Thyroid gland (tissue), 4 donors: ENCODE measurements around the gene PDAP1. TPM values are rescaled to one million over a fixed set of nuclear protein-coding genes. Genes with fewer than 3 reads are reported as not detected.

Source experiments
- DNase-seq, 2 donors: peaks; one replicate each; pipeline ENCODE4 v3.0.0-alpha.2; 2019
- H3K27ac ChIP-seq, 3 donors: fragments of 200-600 bp; sonication (generic); 1 replicate in 2 of 3; 2 replicates in 1 of 3; pipeline ENCODE4 v1.5.1; 2016 to 2019; ENCODE audit warnings: mild to moderate bottlenecking in 1 of 3, moderate library complexity in 1 of 3
- H3K27me3 ChIP-seq: fragments of 200-600 bp; sonication (generic); one replicate; pipeline ENCODE4 v1.5.1; 2019
- H3K36me3 ChIP-seq, 2 donors: fragments of 200-600 bp; sonication (generic); one replicate each; pipeline ENCODE4 v1.5.1; 2016 to 2019
- H3K4me1 ChIP-seq, 2 donors: fragments of 200-600 bp; sonication (generic); one replicate each; pipeline ENCODE4 v1.5.1; 2017 to 2019
- H3K4me3 ChIP-seq, 3 donors: fragments of 200-600 bp; sonication (generic); replicated peaks in 1 of 3; 1 replicate in 2 of 3; 2 replicates in 1 of 3; pipeline ENCODE4 v1.5.1; 2016; ENCODE audit warnings: mild to moderate bottlenecking in 1 of 3
- H3K9me3 ChIP-seq: fragments of 200-600 bp; sonication (generic); one replicate; pipeline ENCODE4 v1.5.1; 2017
- POLR2A ChIP-seq, 2 donors: fragments of 450-650 bp; IDR thresholded peaks; one replicate each; pipeline ENCODE4 v1.6.1; 2017; ENCODE audit warnings: antibody characterized with exemption in 2 of 2, mild to moderate bottlenecking in 2 of 2, moderate library complexity in 1 of 2
- WGBS, 2 donors: methylation state at CpG; one replicate each; pipeline ENCODE4 v1.1.5; 2017; 5-methylcytosine and 5-hydroxymethylcytosine counted together
- intact Hi-C: fragments of 100-400 bp; cut with DNase I; formaldehyde crosslinking; loops from one replicate; pipeline ENCODE4 v1.15.1; 2023
- total RNA-seq, 4 donors: library from RNA; depleted of rRNA; stranded (reverse); fragments of >200 nt; gene quantifications; one replicate each; pipeline ENCODE4 v1.2.3, GENCODE V29; 2016
- TF ChIP-seq, protein P1 (sequence below), 6 experiments: fragments of 200-600 bp in 3 of 6; fragments of 450-650 bp in 3 of 6; sonication (generic) in 3 of 6; IDR thresholded peaks; one replicate each; pipeline ENCODE4 v1.5.1; 2016 to 2019; ENCODE audit warnings: antibody characterized with exemption in 6 of 6, mild to moderate bottlenecking in 2 of 6, inconsistent platforms in 1 of 6, moderate library complexity in 1 of 6

PDAP1 gene
- total RNA-seq, 4 donors from 2014 or later: 73.9 to 112 (median 93.2) TPM

GRCh38 chr7:99455874-99456273 lies 47.5 kb upstream of the PDAP1 start:
- WGBS, 2 donors: 79 to 87% methylated on average over 6 to 9 of the region's 9 CpGs
- Histone ChIP-seq H3K4me3 (no peak overlapping the region), H3K36me3 (peaks cover 24 to 35% of the 10 kb centered on the region in 2 donors), H3K27me3 (no peaks in the 10 kb centered on the region), H3K9me3 (no peaks in the 10 kb centered on the region), H3K4me1 (no peaks in the 10 kb centered on the region), H3K27ac (no peak overlapping the region)
- no peak for DNase-seq
- no peak for TF ChIP-seq POLR2A (IDR thresholded peaks at IDR 0.05)
- TF ChIP-seq, protein P1, sequence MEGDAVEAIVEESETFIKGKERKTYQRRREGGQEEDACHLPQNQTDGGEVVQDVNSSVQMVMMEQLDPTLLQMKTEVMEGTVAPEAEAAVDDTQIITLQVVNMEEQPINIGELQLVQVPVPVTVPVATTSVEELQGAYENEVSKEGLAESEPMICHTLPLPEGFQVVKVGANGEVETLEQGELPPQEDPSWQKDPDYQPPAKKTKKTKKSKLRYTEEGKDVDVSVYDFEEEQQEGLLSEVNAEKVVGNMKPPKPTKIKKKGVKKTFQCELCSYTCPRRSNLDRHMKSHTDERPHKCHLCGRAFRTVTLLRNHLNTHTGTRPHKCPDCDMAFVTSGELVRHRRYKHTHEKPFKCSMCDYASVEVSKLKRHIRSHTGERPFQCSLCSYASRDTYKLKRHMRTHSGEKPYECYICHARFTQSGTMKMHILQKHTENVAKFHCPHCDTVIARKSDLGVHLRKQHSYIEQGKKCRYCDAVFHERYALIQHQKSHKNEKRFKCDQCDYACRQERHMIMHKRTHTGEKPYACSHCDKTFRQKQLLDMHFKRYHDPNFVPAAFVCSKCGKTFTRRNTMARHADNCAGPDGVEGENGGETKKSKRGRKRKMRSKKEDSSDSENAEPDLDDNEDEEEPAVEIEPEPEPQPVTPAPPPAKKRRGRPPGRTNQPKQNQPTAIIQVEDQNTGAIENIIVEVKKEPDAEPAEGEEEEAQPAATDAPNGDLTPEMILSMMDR (IDR thresholded peaks at IDR 0.05): no peak
- intact Hi-C loops: no loop called here

DNA sequence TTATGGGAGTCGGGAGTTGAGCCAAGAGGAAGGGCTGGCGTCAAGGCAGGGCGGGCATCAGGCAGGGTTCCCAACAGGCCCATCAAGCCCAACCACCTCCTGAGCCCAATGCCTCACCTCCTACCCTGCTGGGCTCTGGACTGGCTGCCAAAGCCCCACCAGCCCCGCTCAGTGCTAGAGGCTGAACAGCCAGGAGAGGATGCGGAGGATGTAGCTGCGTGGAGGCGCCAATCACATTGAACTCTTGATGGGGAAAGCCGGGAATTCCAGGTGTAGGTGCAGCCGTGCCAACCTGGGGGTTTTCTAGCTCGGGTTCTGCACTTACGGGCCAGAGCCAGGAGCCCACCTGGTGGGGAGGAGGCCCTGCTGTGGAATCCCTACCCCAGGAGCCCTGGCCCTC lies 44.7 kb upstream of the PDAP1 start:
- DNase-seq: no peak
- H3K36me3 ChIP-seq: peaks cover 39 to 54% of the 10 kb centered on the region in 2 donors
- TF ChIP-seq, protein P1 (IDR thresholded peaks at IDR 0.05): no peak
- TF ChIP-seq POLR2A (IDR thresholded peaks at IDR 0.05): no peak

GRCh38 chr7:99452541-99452940 lies 44.1 kb upstream of the PDAP1 start:
- Histone ChIP-seq H3K27me3 (no peaks in the 10 kb centered on the region), H3K36me3 (peaks cover 38 to 53% of the 10 kb centered on the region in 2 donors), H3K9me3 (no peaks in the 10 kb centered on the region), H3K4me3 (no peak overlapping the region), H3K27ac (no peak overlapping the region), H3K4me1 (no peaks in the 10 kb centered on the region)
- intact Hi-C loops: no loop called here
- WGBS, 2 donors: 84 to 95% methylated on average over 9 to 13 of the region's 13 CpGs
- DNase-seq: no peak
- no peak for TF ChIP-seq POLR2A (IDR thresholded peaks at IDR 0.05)
- TF ChIP-seq, protein P1 (IDR thresholded peaks at IDR 0.05): no peak

More for the DNA sequence above, 44.7 kb upstream of the PDAP1 start:
- H3K27ac ChIP-seq: no peak overlapping the region
- 87 to 95% methylated on average over 8 of the region's 11 CpGs for WGBS, 2 donors
- H3K4me1 ChIP-seq: no peaks in the 10 kb centered on the region
- intact Hi-C loops: no loop called here
- H3K27me3 ChIP-seq: no peaks in the 10 kb centered on the region
- H3K9me3 ChIP-seq: no peaks in the 10 kb centered on the region
- no peak overlapping the region for H3K4me3 ChIP-seq

GRCh38 chr7:99451936-99452335 lies 43.5 kb upstream of the PDAP1 start:
- Histone ChIP-seq H3K4me3 (no peak overlapping the region), H3K9me3 (no peaks in the 10 kb centered on the region), H3K27me3 (no peaks in the 10 kb centered on the region), H3K36me3 (peaks cover 35 to 50% of the 10 kb centered on the region in 2 donors), H3K27ac (no peak overlapping the region), H3K4me1 (no peaks in the 10 kb centered on the region)
- no peak for DNase-seq
- WGBS, 2 donors: 94 to 100% methylated on average over 1 to 5 of the region's 8 CpGs
- TF ChIP-seq, protein P1 (IDR thresholded peaks at IDR 0.05): no peak
- TF ChIP-seq POLR2A (IDR thresholded peaks at IDR 0.05): no peak
- intact Hi-C loops: no loop called here

DNA sequence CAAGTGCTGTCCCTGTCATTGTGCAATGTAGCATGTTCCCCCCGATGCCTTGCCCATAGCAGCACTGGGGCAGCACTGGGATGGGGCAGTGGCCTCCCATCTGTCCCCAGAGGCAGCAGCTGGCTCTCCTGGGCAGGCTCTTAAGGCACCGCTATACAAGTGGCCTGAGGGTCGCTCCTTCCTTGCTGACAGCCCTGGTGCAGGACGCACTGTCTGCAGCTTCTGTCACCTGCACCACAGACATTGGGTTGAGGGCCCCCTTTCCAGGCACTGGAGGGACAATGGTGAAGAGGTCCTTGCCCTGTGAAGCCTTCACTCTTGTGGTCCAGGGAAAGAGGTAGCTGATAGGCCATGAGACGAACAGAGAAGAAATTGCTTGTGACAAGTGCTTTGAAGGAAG lies 40.9 kb upstream of the PDAP1 start:
- intact Hi-C loops: no loop called here
- no peak for DNase-seq
- Histone ChIP-seq H3K27me3 (no peaks in the 10 kb centered on the region), H3K4me3 (no peak overlapping the region), H3K9me3 (no peaks in the 10 kb centered on the region), H3K36me3 (peaks cover 37 to 58% of the 10 kb centered on the region in 2 donors), H3K27ac (no peak overlapping the region), H3K4me1 (no peaks in the 10 kb centered on the region)
- TF ChIP-seq POLR2A (IDR thresholded peaks at IDR 0.05): no peak
- TF ChIP-seq, protein P1 (IDR thresholded peaks at IDR 0.05): no peak
- WGBS, 2 donors: 82 to 86% methylated on average over 5 of the region's 5 CpGs
